ENCODE results near the gene SPTBN1. TPM values are rescaled to one million over a fixed set of nuclear protein-coding genes. Genes with fewer than 3 reads are reported as not detected.

The SPTBN1 gene
- total and polyA plus RNA-seq, 2 of the 13 experiments (the other 11 are each of a cell fraction or from before 2014, with no cell fraction given), result 123 to 299 TPM

DNA sequence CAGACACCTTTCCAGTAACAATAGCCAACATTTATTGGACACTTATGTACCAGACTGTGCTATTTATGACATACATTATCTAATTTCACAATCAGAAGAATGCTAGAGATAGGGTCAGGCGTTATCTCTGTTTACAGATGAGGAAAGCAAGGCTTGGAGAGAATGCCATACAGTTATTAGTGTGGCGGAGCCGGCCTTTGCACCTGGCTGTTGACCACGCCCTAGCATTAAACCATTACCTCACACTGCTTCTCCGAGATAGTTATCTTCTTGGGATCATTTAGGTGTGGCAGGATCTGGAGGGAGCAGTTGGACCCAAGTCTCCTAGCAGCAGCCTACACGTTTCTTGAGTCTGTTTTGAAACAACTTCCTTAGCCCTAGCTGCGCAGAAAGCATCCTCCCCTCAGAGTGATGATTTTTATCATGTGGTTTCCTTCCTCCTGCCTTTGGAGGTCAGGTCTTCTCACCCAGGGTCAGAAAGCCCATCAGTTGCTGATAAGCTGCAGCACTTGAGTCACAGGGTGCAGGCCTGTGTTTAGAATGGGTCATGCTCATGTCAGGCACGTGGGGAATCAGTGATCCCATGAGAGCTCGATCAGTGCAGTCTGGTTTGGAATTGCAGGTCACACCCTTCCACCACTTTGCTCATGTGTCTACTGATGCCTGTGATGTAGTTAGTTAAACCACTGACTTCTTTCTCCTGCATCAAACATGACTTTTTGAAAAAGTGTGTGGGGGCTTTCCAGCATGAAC, 118.2 kb downstream of the SPTBN1 start (continued):
- TF ChIP-seq, protein P1, sequence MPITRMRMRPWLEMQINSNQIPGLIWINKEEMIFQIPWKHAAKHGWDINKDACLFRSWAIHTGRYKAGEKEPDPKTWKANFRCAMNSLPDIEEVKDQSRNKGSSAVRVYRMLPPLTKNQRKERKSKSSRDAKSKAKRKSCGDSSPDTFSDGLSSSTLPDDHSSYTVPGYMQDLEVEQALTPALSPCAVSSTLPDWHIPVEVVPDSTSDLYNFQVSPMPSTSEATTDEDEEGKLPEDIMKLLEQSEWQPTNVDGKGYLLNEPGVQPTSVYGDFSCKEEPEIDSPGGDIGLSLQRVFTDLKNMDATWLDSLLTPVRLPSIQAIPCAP (CRISPR knock-in tag; IDR thresholded peaks at IDR 0.05; ENCODE audit: low read depth), result no peak
- TF ChIP-seq ZNF264 (CRISPR knock-in tag; IDR thresholded peaks at IDR 0.05), result no peak
- peak; percentile 46; the same call in 1 of the 2 replicates for TF ChIP-seq ZKSCAN8 (CRISPR knock-in tag; IDR thresholded peaks at IDR 0.05; ENCODE audit: borderline replicate concordance)
- TF ChIP-seq ZNF10 (CRISPR knock-in tag; IDR thresholded peaks at IDR 0.05; ENCODE audit: borderline replicate concordance, low read depth), result no peak
- peak; percentile 67; the same call in 1 of the 2 replicates for TF ChIP-seq IKZF5 (CRISPR knock-in tag; IDR thresholded peaks at IDR 0.05)
- no peak for TF ChIP-seq ZFP62 (CRISPR knock-in tag; IDR thresholded peaks at IDR 0.05)
- TF ChIP-seq SP5 (CRISPR knock-in tag; IDR thresholded peaks at IDR 0.05; ENCODE audit: borderline replicate concordance, low read depth), result peak; percentile 88
- no peak for TF ChIP-seq TOPORS (CRISPR knock-in tag; IDR thresholded peaks at IDR 0.05)
- no peak for TF ChIP-seq ETV6 (CRISPR knock-in tag; conservative IDR thresholded peaks at IDR 0.05)
- no peak for TF ChIP-seq PPARG (CRISPR knock-in tag; conservative IDR thresholded peaks at IDR 0.05)
- TF ChIP-seq SAFB2 (CRISPR knock-in tag; IDR thresholded peaks at IDR 0.05; ENCODE audit: borderline replicate concordance, low read depth), result no peak; the same call in 1 of the 2 replicates
- TF ChIP-seq, protein P2, sequence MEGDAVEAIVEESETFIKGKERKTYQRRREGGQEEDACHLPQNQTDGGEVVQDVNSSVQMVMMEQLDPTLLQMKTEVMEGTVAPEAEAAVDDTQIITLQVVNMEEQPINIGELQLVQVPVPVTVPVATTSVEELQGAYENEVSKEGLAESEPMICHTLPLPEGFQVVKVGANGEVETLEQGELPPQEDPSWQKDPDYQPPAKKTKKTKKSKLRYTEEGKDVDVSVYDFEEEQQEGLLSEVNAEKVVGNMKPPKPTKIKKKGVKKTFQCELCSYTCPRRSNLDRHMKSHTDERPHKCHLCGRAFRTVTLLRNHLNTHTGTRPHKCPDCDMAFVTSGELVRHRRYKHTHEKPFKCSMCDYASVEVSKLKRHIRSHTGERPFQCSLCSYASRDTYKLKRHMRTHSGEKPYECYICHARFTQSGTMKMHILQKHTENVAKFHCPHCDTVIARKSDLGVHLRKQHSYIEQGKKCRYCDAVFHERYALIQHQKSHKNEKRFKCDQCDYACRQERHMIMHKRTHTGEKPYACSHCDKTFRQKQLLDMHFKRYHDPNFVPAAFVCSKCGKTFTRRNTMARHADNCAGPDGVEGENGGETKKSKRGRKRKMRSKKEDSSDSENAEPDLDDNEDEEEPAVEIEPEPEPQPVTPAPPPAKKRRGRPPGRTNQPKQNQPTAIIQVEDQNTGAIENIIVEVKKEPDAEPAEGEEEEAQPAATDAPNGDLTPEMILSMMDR (CRISPR knock-in tag; IDR thresholded peaks at IDR 0.05), result no peak
- no peak for TF ChIP-seq GTF2F1 (IDR thresholded peaks at IDR 0.05; ENCODE audit: low read length)
- TF ChIP-seq JUND (CRISPR knock-in tag; IDR thresholded peaks at IDR 0.05), result no peak; the same call in 1 of the 2 replicates
- peak; percentile 29 for TF ChIP-seq SKI (IDR thresholded peaks at IDR 0.05; ENCODE audit: partially characterized antibody)
- no peak for TF ChIP-seq U2AF2 (IDR thresholded peaks at IDR 0.05; ENCODE audit: low read depth, low read length)
- TF ChIP-seq TEAD2 (CRISPR knock-in tag; IDR thresholded peaks at IDR 0.05), result no peak
- TF ChIP-seq FLYWCH1 (CRISPR knock-in tag; IDR thresholded peaks at IDR 0.05), result no peak
- TF ChIP-seq ZNF510 (CRISPR knock-in tag; IDR thresholded peaks at IDR 0.05; ENCODE audit: low read depth), result no peak
- TF ChIP-seq ZNF598 (CRISPR knock-in tag; IDR thresholded peaks at IDR 0.05; ENCODE audit: borderline replicate concordance), result no peak
- no peak for TF ChIP-seq RAD21 (CRISPR knock-in tag; IDR thresholded peaks at IDR 0.05)
- TF ChIP-seq, protein P3, sequence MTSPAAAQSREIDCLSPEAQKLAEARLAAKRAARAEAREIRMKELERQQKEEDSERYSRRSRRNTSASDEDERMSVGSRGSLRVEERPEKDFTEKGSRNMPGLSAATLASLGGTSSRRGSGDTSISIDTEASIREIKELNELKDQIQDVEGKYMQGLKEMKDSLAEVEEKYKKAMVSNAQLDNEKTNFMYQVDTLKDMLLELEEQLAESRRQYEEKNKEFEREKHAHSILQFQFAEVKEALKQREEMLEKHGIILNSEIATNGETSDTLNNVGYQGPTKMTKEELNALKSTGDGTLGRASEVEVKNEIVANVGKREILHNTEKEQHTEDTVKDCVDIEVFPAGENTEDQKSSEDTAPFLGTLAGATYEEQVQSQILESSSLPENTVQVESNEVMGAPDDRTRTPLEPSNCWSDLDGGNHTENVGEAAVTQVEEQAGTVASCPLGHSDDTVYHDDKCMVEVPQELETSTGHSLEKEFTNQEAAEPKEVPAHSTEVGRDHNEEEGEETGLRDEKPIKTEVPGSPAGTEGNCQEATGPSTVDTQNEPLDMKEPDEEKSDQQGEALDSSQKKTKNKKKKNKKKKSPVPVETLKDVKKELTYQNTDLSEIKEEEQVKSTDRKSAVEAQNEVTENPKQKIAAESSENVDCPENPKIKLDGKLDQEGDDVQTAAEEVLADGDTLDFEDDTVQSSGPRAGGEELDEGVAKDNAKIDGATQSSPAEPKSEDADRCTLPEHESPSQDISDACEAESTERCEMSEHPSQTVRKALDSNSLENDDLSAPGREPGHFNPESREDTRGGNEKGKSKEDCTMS (CRISPR knock-in tag; conservative IDR thresholded peaks at IDR 0.05), result no peak
- TF ChIP-seq ZNF547 (CRISPR knock-in tag; IDR thresholded peaks at IDR 0.05), result no peak
- TF ChIP-seq ZNF572 (CRISPR knock-in tag; IDR thresholded peaks at IDR 0.05), result no peak
- TF ChIP-seq ZNF678 (CRISPR knock-in tag; IDR thresholded peaks at IDR 0.05), result no peak
- 0 out of 2 replicates have a peak, but pooled peaks have one; percentile 29 for TF ChIP-seq EED (CRISPR knock-in tag; IDR thresholded peaks at IDR 0.05)
